Activated CD4-positive, CD25-positive, alpha-beta regulatory T cell treated with anti-CD3 and anti-CD28 coated beads, Interleukin-2, amount 50 U/mL, for 72 hours (primary cell): ENCODE data around the gene PIAS2.
"Not testable (repeated sequence)": the region's sequence is repeated elsewhere in the genome, so short reads cannot be mapped to it uniquely, and the experiment has no call there.

Experiments used
- DNase-seq: peaks from one replicate; pipeline ENCODE4 v3.0.0; 2021

PIAS2 gene

DNA sequence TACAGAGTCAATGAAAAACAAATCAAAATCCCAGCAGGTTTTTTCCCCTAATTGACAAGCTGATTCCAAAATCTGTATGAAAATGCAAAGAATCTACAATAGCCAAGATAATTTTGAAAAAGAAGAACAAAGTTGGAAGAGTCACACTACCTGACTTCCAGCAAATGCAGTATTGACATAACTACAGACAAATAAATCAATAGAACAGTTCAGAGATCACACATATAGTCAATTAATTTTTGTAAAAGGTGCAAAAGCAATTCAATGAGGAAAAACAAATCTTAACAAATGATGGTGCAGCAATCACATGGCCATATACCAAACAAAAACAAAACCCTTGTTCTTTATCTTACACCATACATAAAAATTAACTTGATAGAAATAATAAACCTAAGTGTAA, 85.9 kb downstream of the PIAS2 start:
- no peak for DNase-seq

DNA sequence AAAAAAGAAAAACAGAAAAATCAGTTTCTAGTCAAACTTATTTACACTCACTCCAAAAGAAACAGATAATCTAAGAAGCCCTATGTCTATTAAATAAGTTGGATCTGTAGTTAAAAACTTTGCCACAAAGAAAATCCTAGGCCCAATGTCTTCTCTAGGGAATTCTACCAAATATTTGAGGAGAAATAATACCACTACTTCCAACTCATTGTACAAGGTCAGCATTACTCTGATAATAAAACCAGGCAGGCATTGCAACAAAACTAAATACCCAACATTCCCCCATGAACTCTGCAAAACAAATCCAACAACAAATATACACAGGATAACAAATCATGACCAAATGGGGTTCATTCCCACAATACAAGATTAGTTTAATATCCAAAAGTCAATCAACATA, 86.7 kb downstream of the PIAS2 start:
- no peak for DNase-seq

DNA sequence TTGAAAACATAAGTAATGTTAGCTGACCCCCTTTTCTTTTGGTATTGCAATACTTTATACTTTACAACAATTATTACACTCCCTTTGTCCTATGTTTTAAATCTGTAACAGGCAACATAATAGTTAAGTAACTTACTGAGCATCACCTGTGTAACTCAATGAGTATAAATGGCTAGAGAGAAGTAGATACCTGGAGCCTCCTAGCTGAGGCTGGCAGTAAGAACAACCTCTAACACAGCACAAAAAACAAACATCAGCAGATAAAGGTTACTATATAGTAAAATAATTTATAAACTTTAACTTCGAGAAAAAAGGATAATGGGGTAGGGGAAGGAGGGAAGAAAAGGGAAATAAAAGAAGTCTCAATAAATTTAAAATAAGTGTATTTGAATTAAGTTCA, 87.4 kb downstream of the PIAS2 start:
- no peak for DNase-seq

DNA sequence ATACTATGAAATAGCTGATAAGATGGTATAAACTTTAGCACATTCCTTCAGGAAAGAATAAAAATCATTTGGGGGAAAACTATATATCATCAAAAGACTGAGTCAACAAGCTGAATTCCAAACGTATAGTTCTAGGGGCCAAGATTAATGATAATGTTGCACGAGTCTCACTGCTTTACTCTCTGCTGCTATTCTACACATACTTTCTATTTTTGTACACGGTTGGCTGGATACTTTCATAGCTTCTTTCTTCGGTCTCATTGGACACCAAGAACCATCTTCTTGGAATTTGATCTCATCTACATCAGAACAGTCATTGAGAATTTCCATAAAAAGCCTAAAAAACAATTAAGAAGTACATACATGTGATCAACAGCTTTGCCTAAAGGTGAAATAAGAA, 87.8 kb downstream of the PIAS2 start:
- DNase-seq, result no peak

DNA sequence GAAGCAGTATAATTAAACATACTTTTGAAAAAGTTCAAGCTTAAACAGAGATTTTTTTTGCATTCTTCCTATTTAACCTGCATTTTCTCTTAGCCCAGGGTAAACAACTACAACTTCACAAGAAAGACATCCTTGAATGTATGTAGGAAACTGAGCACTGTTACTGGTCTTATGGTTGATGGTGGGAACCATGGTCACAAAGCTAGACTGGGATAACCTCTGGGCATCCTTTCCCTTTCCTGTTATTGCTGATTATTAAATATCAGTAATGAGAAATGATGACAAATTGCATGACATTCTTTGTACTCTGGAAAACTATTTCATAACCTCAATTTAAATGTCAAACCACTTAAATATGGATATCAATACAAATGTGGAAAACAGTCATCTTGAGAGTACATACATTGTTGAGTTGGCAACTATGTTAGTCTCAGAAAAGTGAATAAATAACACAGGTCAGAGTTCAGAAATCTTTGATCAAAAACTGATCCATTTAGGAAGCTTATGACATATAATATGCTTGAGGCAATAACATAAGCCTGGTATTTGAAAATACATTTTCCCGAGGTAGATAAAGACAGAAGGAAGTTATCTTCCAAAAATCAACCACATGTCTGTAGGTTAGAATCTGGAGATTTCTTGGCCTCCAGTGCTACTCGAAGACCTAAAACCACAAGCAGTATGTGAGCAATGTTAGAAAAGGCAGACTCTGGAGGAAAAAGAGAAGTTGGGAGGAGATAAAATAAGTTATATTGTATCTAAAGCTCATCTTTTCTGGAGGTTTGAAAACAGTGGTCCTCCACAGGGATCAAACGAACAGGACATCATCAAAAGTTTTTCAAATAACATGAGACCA, 95.2 kb downstream of the PIAS2 start:
- DNase-seq, result no peak

DNA sequence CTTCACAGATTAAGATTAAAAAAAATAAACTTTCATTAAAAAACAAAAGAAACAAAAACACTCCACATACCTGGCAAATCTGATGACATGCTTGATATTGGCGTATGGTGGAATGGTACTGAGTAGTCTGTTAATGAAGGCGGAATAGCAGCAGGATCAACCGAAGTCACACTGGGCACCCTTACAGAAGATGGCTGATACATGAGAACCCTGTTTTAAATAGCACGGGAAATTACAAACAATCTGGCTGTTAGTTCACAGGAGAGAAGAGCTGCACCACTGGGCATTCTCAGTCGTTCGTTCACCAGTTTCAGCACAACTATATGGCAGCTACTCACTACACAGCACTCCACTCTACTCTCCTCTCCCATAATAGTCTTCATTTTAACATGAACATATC, 96.4 kb downstream of the PIAS2 start:
- no peak for DNase-seq

DNA sequence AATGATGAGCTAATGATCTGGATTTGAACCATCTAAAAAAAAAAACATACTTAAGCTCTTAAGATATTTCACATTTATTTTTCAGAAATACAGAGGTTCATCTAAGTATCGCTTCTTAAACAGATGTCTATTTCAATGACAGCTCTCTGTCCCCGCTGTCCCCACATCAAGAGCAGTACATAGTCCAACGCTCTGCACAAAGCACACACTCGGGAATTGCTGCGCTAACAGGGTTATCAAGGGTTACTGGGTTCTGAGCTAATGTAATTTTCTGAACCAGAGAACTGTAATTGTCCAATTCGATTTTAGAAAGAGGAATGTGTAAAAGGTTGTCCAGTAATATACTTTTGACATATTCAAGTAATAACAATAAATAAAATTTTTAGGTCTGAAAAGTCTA, 101.6 kb downstream of the PIAS2 start:
- DNase-seq, result no peak

DNA sequence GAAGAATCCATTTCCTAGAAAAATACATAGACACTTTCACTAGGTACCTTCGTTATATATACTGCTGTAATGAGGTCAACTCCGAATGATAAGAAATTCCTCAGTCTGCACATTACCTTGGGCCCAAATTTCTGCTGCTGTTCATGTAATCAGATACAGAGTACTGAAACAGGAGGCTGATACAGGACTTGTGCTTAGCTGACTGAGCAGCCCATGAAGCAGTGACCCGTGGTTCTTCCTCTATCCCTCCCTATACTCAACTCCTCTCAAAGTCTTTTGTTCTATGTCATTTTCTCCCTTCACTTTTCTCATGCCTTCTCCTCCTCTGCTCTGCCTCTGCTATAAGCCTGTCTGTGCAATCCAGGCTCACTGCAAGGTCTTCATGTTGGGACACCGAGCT, 102.9 kb downstream of the PIAS2 start:
- DNase-seq, result no peak

DNA sequence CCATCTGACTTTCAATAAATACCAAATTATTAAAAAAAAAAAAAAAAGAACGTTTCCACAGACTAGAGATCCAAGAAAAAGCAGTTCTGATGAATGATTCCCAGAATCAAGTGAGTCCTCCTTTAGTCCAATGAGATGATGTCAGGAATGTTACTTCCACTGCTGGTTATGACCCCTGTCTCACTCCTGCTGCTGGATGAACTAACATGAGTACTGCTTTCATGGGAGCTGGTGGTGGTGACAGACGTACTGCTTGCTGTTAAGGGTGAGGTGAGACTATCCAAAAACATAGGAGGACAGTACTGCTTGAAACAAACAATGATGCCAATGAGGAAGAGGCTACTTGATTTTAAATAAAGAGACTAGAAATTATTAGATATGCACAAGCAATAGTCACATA, 105.0 kb downstream of the PIAS2 start:
- no peak for DNase-seq

DNA sequence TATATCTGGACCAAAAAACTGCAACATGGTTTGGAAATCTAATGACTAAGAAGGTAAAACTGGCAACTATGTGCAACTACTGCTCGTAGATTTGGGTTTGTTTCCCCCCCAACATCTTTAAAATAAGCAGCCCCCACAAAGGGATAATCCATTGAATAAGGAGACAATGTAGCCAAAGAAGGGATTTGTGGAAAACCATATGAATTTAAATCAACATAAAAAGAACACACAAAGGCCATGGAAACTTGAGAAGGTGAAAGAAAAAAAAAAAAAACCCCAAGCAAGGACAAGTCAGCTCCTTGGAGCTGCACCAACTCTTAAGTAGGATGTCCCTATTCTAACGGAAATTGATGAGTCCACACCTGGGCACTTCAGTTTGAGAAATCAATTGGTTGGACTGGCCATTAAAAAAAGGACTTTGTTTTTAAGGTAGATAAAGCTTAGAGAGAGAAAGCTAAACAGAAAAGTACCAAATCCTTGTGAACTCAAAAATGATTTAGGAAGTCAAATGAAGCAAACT, 106.8 kb downstream of the PIAS2 start:
- DNase-seq, result no peak

DNA sequence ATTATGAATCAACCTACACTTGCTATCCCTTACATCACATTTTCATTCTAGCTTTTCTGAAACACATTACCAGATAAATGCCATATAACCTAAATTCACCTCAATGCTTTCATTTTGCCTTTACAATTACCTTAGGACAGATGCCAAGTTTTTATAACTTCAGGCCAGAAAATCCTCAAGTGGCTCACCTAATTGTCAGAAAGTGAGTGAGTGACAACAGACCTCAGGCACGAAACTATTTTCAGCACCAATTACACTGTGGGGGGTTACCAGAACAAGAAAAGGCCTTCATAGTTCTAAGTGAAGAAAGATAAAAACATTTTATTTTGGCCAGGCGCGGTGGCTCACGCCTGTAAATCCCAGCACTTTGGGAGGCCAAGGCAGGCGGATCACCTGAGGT, 108.2 kb downstream of the PIAS2 start:
- DNase-seq, result no peak

DNA sequence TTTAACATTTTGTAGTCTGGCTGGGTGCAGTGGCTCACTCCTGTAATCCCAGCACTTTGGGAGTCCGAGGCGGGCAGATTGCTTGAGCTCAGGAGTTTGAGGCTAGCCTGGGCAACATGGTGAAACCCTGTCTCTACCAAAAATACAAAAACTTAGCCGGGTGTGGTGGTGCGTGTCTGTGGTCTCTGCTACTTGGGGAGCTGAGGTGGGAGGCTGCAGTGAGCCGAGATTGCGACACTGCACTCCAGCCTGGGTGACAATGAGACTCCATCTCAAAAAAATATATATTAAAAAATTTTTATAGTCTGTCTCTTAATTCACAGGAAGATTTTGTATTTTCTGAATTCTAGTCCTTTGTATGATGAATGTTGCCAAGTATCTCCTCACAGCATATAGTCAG, 121.4 kb downstream of the PIAS2 start:
- not testable (repeated sequence) for DNase-seq

DNA sequence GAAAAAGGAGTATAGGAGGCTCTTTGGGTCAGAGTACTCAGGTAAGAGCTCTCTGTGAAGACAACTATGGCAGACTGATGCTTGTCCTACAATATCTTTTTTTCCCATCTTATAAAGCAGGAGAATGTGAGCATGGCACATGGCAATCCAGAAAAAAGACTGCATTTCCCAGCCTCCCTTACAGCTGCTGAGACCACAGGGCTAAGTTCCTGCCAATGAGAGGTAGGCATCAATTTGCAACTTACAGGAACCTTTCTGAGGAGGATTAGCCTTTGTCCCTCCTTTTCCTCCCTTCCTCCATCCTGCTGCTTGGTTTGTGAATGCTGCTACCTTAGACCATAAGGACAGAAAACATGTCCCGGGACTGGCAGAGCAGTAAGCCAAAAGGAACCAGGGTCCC, 122.7 kb downstream of the PIAS2 start:
- no peak for DNase-seq

DNA sequence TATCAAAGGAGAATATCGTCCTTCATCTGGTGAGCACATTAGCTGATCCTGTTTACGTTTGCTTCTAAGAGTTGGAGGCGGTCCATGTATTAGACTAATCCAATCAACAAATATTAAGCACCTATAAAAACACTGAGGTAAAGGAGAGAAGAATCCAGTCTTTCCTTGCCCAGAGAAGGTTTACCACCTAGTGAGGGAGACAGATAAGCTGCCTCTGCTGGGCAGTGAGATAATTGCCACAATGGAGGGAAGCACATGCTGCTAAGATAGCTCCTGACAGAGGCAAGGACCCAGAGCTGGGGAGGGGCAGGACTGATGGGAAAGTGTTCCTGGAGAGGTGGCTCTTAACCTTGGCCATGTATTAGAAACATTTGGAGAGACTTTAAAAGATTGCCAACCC, 123.7 kb downstream of the PIAS2 start:
- no peak for DNase-seq

DNA sequence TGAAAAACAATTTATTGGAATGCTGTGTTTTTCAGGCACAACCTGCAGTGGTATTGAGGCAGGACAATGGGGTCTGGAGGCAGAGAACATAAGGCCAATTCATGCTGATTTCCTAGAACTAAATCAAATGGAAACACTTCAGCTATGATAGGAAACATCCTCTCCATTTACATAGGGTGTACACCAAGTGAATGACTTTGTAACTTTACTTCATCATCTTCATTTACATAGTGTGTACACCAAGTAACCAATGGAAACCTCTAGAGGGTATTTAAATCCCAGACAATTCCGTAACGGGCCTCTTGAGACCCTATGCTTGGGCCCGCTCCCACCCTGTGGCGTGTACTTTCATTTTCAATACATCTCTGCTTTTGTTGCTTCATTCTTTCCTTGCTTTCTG, 128.2 kb downstream of the PIAS2 start:
- DNase-seq, result no peak

DNA sequence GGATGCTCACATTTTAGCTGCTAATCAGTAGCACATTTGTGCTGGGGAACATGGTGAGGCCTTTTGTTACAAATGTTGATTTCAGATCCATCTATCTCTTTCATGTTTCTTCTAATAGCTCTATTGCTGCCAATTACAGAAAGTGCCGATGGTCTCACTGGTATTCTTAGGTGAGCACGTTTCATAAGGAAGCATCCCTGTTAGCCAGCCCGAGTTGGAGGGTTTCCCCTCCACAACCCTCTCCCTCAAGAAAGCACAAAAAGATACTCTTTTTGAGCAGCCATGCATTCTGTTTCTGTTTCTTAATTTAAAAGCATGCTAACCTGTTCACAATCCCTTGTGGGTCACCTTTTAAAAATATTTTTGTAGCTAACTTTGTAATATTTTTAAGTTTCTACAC, 129.6 kb downstream of the PIAS2 start:
- DNase-seq, result no peak

DNA sequence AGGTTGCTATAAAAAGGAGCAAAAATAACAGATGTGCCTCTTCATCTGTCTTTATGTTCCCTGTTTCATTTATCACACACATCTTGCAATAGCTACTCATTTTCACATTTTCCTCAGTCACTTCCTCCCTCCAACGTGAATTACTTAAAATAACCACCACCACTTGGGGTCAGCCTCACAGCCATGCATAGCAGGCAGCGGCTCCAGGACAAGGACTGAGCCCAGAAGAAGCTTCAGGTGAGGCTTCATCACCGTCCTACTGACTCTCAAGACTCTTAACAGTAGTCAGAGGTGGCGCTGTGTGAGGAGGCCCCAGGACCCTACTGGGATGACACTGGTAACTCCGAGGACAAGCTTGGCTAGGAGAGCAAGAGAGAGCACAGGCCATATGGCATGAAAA, 144.9 kb downstream of the PIAS2 start:
- no peak for DNase-seq

DNA sequence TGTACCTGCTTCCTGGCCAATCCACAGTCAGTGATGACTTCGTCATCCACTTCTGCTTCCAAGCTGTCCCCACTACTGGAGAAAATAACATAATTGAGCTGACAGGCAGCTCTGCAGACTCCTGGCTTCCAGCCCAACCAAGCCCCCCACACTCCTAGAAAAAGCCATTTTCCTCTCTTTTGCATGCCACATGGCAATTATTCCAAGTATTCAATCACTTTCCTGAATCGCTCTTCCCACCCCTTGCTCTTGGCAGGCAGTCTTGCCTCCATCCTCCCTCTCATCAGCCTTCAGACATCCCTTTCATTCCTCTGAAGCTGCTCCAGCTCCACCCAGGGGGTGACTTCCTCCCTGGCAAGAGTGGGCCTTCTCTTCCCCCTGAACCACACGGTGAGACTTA, 146.2 kb downstream of the PIAS2 start:
- DNase-seq, result no peak

DNA sequence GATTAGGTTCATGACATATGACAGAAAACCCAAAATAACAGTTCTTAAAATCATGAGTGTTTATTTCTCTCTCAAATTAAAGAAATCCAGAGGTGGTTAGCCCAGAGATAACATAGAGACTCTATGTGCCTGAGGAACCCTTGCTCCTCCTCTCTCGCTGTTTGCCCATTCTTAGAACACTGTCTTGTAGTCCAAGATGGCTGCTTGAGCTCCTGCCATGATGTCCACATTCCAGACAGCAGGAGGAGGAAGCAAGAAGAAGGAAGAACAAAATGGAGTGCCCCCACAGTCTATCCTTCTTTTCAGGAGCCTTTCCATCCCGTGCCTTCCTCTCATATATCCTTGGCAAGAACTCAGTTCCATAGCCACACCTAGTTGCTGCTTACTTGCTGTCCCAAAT, 146.6 kb downstream of the PIAS2 start:
- no peak for DNase-seq

DNA sequence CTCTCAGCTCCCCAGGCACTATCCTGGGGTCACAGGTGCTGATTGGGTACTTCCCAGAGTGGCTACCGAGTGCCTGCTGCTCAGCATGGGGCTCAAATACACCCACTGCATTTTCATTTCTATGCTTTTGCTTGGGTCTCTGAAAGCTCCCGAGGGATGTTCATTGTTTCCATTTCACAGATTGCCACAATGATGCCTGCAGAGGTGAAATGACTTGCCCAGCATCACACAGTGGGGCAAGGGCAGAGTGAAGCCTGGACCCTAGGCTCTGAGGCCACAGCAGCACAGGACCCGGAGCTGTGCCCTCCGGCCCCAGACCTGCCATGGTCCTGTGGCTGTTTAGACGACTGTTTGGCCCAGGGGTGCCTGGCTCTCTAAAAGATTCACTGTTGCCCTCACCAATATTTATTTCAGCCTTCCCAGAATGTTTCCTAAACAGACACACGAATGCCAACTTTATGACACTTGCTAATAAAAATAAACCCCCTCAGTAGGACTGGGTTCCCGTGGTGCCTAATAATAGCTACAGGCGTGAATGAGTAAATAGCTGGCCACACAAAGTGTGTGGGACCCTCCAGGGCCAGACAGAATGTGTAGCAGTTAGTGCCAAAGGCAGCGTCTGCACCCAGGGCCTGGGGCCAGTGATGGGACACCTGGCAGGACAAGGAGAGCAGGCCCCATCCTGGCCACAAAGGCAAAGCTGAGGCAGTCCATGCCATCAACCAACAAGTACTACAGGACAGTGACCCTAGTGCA, 149.0 kb downstream of the PIAS2 start:
- DNase-seq, result no peak

DNA sequence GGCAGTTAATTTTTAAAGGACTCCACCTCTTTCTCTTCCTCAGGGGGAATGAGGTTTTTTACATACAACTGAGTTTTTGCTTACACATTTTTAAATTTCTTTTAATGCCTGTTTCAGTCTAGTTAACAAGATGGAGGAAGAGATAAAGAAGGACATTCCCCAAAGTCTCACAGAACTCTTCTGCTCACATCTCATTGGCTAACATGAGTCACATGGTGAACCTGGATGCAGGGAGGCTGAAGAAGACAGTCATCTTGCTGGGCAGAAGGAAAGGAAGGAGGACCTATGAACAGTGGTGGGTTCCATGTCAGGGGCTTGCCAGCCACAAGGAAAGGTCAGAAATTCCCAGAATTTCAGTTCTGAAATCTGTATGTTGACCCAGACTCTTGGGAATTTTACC, 150.1 kb downstream of the PIAS2 start:
- no peak for DNase-seq

DNA sequence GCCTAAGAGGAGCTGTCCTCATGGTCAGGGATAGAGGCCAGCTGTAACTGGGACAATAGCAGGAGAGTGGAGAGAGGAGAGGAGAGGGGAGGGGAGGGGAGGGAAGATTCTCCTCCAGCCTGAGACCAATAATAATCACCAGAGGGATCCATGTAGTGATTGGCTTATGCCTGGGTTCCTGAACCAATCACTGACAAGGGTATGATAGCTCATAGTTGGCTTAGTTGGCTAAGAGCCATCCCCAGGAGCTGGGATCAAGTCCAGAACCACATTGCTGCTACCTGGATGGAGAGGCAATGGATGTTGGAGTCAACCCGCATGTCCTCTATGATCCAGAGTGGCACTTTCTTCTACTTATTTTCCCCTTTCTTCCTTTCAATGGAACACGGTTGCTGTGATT, 152.7 kb downstream of the PIAS2 start:
- DNase-seq, result no peak

DNA sequence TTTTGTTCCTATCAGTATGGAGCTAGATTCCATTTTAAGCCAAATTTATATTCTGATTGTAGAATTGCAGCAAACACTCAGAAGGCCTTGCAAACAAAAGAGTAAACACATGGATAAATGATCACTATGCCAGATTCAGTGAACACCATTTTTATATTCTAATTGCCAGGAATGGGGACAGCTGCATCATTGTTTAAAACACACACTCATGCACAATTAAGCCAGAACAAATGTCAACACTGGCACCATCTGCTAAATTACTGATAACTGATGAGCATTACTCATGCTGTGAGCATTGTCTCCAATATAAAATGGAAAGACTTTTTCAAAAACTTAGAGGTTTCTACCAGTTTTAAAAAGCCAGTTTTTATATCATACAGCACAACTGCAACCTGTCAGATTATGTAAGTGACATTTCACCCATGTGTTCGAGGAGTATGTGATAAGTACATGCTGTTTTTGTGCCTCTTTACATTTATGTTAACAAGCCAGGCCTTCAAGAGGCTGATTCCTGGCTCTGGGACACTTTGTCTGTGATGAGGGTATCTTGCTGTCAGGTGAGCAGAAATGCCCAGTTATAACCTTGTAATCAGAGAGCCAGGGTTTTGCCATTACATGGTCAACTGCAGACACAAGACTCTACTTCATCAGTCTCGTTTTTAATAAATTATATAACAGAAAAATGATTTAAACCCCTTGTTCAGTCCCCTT, 156.1 kb downstream of the PIAS2 start:
- no peak for DNase-seq

DNA sequence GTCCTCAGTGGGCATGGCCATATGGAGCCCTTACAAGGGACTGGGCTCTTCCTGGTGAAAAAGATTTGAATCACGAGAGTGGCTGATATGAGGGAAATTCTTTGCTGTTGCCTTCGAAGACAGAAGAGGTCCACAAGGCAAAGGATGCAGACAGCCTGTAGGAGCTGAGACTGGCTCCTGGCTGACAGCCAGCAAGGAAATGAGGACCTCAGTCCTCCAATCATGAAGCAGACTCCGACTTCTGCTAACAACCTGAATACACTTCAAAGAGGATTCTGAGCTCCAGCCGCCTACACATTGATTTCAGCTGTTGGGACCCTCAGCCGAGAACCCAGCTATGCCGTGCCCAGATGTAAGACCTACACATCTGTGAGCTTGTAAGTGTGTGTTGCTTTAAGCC, 157.4 kb downstream of the PIAS2 start:
- no peak for DNase-seq
